GM21737 (cell line): ENCODE results near the gene LYPD8.

Experiments
- ATAC-seq: cut with Tn5 transposase; IDR thresholded peaks from one replicate; pipeline ENCODE4 v1.9.1; 2021; ENCODE audit warnings: mild to moderate bottlenecking, moderate library complexity; ENCODE audit not compliant: unreplicated experiment

Gene LYPD8

GRCh38 chr1:248703674-248704073 is 51.9 kb downstream of the LYPD8 start:
- ATAC-seq = no peak

- no peak for ATAC-seq
Measured at GRCh38 chr1:248702714-248703113, 52.8 kb downstream of the LYPD8 start, which contains the start of gene OR14I1. OR14I1 (minus strand) TSS chr1:248702766.

- ATAC-seq = no peak
Measured at GRCh38 chr1:248699099-248699498, 56.5 kb downstream of the LYPD8 start.

DNA sequence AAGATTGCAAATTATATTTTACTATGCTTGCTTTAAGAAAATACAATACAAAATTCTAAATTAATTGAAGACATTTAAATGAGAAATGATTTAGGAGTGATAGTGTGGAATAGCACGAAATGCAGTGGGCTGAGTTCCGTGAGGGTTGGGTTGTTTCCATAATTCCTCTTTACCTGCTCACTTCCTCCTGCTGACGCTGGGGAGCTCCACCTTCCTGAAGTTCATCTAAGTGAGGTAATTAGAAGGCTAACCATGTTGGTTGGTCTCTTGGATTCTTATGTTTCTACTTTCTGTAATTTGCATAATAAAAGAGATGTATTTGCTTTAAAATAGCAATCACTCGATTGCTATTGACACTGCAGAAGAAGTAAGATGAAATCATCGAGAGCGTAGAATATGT is 57.7 kb downstream of the LYPD8 start:
- no peak for ATAC-seq

GRCh38 chr1:248696774-248697173 is 58.8 kb downstream of the LYPD8 start:
- no peak for ATAC-seq

DNA sequence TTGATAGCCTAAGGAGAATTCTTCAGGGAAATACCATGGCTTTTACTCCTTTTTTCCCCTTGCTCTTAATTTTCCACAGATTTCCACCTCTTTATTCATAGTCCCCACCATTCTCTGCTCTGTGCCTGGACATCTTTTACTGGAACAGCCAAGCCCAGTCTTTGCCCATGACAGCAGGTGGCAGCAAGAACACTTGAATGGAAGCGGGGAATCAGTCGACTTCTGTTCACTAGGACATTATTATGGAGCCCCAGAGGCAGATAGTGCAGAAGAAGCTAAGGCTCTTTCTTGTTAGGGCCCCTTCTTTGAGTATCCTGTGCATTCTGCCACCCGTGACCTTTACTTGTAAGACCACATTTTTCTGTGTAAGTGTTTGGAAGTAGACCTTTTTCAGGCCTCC is 59.3 kb downstream of the LYPD8 start:
- no peak for ATAC-seq

DNA sequence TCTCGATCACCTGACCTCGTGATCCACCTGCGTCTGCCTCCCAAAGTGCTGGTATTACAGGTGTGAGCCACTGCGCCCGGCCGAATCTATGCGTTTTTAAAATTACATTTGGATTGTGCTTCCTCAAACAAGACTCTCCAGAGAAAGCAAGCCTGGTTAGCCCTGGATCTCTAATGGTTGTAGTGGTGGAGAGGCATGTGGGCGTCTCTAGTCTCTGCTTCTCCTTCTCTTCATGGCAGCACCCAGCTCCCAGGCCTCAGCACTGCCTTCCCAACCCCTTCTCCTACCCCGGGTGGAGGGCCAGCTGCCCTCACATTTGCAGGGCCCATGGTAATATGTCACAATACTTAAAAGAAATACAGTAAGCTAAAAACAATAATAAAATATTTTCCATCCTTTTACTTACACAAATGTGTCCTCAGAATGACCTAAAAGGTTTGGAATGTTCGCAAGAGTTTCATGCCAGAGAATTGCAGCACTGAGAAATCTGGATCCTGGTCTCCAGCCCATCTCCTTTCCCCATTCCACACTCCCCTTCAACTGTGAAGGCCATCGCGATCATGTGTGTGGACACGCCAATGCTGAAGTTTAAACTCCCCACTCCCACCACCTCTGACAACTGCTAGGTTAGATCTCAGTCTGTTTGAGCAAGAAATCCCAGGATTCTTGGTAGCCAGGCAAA is 60.0 kb downstream of the LYPD8 start:
- no peak for ATAC-seq

GRCh38 chr1:248691567-248692155 is 63.9 kb downstream of the LYPD8 start:
- no peak for ATAC-seq
